RCC 7860 (cell line): ENCODE data around the gene SCRT2.
"Not testable (repeated sequence)": the region's sequence is repeated elsewhere in the genome, so short reads cannot be mapped to it uniquely, and the experiment has no call there.

Experiments
- DNase-seq: peaks from one replicate; pipeline ENCODE4 v3.0.0-alpha.2; 2015; ENCODE audit warnings: low spot score
- FAIRE-seq: peaks from 2 replicates; lab custom pipeline; 2012; peaks lifted over from hg19 to GRCh38; lab: Jason Lieb, UNC

SCRT2 gene

DNA sequence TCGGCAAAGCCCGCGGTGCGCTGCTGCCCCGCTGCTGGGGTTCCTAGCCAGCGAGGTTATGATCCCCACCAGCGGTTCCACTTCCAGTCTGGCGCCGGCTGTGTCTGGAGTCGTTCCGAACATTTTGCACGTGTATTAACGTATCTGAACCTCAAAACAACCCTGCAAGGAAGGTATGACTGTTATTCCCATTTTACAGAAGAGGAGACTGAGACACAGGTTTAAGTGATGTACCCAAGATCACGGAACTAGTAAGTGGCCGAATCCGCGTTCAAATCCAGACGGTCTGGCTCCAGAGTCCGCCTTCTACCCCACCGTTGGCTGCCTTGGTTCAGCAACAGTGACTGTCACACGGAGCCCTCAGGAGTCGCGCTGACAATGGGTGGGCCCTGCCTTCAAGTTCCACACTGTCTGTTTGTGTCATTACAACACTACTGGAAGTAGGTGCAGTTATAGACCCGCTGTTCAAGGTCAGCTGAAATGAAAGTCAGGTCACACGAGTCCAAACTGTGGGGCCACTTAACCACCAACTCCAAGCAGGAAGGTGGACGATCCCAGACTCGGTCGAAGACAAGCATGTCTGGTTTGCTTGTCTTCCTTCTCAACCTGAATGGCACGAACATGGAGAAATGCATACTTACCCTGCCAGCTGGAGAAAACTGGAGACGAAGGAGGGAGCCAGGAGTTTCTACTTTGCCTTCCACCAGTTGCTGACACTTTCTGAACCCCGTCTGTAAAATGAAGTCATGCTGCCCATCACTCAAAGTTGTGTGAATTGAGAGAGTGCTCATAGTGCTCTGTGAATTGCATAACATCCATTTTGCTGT, 21.8 kb downstream of the SCRT2 start:
- FAIRE-seq = no peak
- no peak for DNase-seq

DNA sequence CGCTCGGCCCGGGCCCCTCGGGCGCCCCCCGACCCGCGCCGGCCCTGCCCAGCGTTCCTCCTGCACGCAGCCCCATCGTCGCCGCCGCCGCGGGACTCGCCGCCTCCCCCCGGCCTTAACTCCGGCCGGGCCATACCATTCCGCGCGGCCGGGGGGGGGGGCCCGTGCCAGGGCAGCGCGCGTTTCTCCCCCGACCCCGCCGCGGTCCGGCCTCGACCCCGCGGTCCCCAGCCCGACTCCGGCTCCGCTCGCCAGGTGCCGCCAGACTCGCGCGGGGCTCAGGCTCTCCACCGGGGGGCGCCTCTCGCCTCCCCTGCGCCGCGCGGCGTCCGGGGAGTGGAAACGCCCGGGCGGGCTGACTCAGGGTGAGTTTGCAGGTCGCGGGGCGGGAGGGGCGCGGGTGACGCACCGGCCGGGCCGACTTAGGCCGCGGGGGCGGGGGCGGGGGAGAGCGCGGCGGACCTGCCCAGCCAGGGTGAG, 22.5 kb downstream of the SCRT2 start, which contains the start of gene SRXN1:
Gene SRXN1, minus strand, starts transcription at position 91 of the 480 bp plus-strand sequence. Its CDS starts 15 bp downstream, at position 76.
- no peak for FAIRE-seq
- DNase-seq = peak; percentile 74

DNA sequence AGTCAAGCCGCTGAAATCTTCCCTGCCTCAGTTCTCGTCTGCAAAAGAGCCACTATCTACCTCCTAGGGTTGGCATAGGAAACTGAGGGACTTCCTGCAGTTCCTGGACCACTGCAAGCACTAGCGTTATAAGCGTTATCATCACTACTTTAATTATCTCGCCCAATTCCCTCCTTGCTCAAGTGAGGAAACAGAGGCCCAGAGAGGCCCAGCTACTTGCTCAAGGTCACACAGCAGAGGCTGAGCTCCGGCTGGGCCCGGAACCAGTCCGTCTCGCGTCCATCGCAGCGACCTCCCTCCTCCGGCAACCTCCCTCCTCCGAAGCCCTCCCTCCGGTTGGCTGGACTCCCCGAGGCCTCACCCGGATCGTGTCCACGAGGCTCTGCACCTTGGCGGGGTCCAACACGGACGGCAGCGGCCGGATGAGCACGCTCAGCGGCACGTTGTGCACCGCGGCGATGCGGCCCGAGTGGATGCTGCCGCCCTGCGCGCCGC, 22.9 kb downstream of the SCRT2 start:
- no peak for FAIRE-seq
- DNase-seq = peak; percentile 16

DNA sequence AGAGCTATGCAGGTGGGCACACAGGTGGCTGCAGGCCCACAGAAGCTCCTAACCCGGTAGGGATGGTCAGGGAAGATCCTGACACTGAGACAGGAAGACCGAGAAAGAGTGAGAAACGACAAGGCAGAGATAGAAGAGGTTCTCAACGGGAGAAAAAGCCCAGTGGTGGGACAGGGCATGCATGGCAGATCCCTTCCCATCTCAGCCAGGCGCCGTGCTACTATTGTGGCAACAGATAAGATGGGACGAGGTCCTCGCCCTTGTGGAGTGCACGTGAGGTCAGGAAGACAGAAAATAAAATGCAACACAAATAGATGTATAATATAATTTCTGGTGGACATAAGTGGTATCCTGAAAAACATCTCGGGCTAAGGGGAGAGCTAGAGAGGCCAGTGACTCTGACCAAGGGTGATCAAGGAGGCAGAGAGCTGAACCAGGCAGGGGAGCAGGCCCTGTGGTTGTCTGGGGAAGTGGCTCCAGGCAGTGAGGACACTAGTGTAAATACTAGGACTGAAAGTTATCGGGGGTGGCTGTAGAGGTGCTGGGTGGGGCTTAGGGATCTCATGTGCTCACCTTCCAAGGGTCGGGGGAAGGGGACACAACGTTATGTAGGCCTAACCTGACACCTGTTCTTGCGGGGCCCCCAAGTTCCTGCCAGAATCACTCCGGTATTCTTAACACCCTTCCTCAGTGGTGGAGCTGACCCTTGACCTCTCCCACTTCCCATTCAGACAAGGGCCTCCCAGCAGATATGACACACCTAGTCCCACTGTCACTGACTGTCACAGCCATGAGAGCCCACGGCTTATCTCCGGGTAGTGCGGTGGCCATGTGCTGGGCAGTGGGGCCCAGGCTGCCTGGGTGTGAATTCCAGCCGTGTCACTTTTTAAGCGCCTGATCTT, 23.6 kb downstream of the SCRT2 start:
- FAIRE-seq (no peak), DNase-seq (peak; percentile 6)

DNA sequence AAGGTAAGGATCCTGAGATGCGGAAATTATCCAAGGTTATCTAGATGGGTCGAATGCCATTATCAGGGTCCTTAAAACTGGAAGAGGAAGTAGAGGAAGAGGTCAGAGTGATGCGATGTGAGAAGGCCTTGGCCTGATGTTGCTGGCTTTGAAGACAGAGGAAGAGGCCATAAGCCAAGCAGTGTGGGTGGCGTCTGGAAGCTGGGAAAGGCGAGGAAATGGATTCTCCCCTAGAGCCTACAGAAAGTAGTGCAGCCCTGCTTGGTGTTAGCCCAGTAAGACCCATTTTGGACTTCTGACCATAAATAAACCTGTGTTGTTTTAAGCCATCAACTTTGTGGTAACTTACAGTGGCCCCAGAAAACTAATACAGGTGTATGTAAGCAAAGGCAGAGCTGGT, 24.6 kb downstream of the SCRT2 start:
- DNase-seq = no peak
- no peak for FAIRE-seq

DNA sequence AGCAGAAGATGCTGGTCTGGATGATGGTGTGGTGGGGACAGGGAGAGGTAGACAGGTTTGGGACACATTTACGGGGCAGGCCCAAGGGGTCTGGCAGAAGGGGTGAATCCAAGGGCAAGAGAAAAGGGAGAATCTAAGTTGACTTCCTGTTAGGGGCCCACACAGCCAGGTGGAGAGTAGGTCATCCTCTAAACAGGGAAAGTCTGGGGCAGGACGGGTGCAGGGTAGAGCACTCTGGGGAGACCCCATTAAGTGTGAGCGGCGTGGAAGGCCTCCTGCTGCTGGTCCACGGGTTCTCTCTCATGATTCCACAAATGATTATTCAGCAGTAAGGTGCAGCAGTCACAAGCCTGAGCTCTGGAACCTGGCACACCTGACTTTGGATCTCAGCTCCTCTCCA, 25.3 kb downstream of the SCRT2 start:
- no peak for FAIRE-seq
- DNase-seq = no peak

DNA sequence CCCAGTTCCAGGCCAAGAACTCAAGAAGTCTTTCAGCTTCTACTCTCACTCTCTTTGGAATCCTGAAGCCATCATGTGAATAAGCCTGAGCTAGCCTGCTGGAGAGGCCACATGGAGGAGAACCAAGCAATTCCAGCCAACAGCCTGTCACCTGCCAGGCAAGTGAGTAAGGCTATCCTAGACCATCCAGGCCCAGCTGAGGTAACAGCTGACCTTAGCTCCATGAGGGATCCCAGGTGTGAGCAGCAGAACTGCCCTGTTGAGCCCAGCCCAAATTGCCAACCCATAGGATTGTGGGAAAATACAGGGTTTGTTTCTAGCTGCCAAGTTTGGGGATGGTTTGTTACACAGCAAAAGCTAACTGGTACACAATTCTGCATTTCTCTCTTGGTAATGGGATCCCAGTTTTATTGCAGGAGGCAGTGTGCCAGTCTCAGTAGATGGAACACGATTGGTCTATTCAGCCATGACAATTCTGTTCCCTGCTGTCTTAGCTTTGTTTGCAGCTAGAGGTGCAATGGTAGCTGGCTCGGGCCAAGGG, 28.1 kb downstream of the SCRT2 start:
- no peak for DNase-seq
- no peak for FAIRE-seq

DNA sequence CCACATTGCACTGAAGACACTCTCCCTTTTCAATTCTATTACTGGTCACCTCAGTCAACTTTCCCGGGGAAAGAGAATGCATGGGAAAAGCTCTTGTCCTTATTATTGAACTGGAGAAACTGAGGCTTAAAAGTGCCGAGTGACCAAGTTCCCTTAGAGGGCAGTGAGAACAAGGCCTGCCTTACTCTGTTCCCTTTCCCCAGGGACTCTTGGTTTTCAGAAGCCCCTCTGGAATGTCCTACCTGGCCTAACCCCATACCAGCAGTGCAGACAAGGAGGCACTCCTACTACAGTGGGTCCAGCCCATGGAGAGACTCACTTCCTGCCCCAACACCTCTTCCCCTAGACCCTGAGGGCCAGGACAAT, 28.8 kb downstream of the SCRT2 start:
- no peak for FAIRE-seq
- DNase-seq = no peak

DNA sequence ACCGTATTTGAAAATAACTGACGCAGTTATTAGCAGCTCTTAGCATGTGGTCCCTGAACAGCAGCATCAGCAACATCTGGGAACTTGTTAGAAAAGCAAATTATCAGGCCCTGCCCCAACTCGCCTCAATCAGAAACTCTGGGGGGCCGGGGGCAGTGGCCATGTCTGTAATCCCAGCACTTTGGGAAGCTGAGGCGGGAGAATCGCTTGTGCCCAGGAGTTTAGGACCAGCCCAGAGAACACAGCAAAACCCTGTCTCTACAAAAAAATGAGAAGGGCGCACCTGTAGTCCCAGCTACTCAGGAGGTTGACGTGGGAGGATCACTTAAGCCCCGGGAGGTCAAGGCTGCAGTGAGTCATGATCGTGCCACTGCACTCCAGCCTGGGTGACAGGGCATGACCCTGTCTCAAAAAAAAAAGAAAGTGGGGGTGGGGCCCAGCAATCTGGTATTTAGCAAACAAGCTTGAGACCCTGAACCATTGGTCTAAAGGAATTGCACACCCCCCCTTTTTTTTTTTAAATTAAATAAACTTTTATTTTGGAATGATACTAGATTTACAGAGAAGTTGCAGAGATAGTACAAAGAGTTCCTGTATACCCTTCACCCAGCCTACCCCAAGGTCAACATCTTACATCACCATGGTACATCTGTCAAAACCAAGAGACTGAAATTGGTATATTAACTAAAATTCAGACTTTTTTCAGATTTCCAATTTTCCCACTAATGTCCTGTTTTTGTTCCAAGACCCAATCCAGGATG, 29.3 kb downstream of the SCRT2 start:
- no peak for FAIRE-seq
- DNase-seq = peak; percentile 11

DNA sequence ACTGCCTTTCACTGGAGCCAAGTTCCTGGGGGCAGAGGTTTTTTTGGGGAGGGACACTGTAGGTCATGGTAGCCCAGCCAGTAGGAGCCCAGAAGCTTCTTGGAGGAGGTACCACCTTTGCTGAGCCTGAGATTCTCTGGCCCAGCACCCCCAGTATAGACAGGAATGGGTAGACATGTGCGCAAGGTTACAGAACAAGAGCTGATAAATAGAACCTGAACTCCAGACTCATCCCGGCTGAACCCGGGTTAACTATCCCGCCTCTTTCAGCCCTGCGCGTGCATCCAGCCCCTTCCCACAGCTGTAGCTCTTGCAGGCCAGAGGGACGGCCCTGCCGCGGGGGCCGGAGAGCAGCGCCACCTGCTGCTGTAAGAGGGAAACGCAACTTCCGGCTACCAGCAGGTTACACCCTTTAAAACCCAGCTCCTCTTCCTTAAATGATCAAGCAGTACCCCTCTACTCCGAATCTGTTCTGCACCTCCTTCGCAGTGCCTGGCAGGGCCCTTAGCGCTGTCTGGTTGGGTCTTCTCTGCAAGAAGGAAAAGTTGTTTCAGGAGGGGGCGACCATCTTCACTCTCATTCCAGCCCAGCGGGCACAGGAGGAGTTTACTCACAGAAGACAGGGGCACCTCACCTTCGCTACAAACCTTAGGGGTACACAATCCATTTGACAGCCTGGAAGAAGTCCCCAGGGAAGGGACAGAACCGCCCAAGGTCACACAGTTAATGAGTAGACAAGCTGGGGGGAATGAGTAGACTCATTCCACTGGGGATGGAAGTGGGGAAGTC, 30.1 kb downstream of the SCRT2 start:
- FAIRE-seq = no peak
- DNase-seq = peak; percentile 8

DNA sequence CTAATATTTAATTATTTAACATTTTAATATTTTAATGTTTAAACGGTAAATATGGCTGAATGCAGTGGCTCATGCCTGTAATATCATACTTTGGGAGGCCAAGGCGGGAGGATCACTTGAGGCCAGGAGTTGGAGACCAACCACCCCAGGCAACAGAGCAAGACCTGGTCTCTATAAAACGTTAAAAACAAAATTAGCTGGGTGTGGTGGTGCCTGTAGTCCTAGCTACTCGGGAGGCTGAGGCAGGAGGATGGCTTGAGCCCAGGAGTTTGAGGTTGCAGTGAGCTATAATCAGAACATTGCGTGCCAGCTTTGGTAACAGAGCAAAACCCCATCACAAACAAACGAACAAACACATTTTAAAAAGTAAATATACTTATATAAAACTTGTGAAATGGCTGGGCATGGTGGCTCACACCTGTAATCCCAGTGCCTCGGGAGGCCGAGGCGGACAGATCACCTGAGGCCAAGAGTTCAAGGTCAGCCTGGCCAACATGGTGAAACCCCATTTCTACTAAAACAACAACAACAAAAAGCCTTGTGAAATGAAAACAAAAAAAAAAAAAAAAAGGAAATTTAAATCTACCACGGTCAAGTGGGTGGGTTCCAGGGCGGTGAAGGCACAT, 30.8 kb downstream of the SCRT2 start:
- no peak for FAIRE-seq
- DNase-seq = no peak

DNA sequence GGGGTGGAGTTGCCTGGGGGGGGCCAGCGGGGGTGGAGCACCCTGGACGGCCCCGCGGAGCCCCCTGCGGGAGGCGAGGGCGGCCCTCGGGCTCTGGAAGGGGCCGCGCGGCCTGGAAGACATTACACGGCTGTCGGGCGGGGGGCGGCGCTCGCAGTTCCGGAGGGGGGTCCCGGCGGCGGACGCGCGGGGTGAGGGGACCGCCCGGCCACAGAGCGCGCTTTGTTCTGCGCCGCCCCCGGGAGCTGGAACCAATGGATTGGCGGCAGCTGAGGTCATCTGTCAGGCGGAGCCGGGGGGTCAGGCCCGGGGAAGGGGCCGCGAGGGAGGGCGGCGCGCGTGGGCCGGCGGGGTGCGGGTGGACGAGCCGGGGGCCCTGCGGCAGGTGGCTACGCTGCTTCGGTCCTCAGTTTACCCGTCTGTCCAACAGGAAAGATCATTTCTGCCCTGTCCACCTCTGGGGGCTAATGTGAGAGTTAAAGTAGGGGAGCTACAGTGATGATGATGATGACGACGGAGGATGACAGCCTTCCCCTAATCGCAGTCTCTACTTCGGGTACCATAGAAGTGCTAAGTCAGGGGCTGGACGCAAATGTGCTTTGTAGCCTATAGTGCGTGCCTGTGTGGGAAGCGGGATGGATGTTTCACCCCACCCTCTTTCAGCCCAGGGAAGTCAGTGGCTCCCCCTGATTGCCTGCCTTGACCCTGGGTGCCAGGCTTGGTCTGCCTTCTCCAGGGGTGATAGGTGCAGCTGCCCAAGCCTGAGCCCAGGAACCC, 33.0 kb downstream of the SCRT2 start:
- DNase-seq (no peak), FAIRE-seq (no peak)

DNA sequence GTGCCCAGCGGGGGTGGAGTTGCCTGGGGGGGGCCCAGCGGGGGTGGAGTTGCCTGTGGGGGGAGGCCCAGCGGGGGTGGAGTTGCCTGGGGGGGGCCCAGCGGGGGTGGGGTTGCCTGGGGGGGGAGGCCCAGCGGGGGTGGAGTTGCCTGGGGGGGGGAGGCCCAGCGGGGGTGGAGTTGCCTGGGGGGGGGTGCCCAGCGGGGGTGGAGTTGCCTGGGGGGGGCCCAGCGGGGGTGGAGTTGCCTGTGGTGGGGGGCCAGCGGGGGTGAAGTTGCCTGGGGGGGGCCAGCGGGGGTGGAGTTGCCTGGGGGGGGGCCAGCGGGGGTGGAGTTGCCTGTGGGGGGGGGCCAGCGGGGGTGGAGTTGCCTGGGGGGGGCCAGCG, 33.6 kb downstream of the SCRT2 start:
- not testable (repeated sequence) for FAIRE-seq, DNase-seq

DNA sequence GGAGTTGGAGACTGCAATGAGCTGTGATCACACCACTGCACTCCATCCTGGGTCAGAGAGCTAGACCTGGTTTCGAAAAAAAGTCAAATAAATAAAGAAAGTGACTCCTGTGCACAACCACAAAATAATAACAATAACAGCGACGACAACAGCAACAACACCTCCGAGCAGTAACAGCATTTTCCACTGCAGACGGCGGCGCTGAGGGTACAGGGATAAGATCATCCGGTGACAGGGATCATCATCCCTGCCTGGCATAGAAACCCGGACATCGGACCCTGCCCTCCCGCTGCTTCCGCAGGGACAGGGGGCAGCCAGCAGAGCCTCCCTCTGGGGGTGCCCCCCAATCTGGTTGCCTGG, 34.1 kb downstream of the SCRT2 start:
- FAIRE-seq (no peak), DNase-seq (no peak)

DNA sequence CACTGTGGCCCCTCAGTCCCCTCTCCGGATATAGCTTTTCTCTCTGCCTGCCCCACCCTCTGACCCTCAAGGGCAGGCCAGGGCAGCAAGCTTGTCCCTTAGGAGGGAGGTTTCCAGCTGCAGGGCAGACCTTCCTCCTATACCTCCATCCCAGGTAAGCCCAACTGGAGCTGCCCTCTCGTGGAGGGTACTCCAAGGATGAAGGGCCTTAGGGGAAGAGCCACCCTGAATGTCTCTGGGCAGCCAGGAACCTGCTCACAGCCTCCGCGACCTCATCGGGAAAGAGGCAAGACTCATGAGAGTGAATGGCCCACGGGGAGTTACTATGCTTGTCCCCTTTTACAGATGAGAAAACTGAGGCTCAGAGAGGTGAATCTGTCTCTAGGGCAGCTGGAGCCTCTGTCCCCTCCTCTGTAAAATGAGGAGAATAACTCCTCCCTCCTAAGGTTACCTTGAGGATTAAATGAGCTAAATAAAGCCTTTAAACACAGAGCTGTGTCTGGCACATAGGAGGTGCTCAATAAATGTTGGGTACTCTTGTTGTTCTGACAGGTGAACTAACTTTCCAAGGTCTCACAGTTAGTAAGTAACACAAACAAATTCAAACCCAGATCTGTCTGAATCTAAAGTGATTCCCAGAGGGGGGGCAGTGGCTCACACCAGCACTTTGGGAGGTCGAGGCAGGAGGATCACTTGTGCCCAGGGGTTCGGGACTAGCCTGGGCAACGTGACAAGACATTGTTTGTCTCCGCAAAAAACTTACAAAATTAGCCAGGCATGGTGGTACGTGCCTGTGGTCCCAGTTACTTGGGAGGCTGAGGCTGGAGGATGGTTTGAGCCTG, 34.7 kb downstream of the SCRT2 start:
- FAIRE-seq = no peak

DNA sequence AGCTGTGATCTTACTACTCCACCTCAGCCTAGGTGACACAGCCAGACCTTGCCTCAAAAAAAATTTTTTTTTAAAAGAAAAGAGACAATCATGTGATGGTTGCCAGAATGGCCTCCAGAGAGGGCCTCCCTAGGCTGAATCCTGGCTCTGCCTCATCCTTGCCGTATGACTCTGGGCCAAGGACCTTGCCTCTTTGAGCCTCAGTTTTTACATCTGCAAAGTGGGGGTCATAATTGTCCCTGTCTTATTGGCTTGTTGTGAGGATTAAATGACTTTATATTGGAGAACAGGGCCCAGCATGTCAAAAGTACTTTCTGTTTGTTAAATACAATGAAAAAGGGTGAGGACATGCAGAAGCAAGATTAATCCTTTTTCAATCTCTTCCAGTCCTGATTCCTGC, 37.0 kb downstream of the SCRT2 start:
- FAIRE-seq = no peak
- DNase-seq = no peak

More for the DNA sequence above, 34.7 kb downstream of the SCRT2 start:
- DNase-seq = no peak

DNA sequence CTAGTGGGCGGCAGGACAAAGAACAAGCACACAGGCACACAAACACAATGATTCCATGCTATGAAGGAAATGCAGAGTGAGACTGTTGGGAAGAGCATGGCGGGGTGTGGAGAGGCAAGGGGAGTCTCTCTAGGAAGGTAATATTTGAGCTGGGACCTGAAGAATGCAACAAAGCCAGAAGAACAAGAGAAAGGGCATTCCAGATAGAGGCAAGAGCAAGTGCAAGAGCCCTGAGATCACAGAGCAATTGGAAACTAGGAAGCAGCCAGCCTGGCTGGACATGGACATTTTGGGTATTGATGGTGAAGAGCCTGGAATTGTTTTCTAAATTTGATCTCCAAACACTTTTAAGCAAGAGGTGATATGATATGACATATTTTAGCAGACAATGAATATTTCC, 38.0 kb downstream of the SCRT2 start:
- DNase-seq (no peak), FAIRE-seq (no peak)

DNA sequence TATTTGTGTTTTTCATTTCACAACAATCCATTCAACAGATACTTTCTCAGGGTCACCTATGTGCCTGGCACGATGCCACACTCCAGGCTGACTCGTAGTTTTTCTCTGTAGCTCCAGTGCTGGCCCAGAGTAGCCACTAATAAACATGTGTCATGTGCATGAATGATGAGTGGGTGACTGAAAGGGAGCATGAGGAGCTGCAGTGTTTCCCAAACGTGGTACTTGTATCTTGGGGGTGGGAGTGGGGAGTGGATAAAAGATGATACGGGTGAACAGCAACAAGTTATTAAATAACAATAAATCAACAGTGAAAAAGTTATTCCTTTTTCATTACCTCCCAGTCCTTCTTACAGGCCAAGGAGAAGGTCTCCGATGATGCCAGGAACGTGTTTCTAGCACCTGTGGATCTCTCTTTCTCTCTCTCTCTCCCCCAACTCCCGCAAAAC, 39.7 kb downstream of the SCRT2 start:
- no peak for FAIRE-seq

More for the DNA sequence above, 39.7 kb downstream of the SCRT2 start:
- no peak for DNase-seq
